H1 (cell line): ENCODE measurements around the gene SUMF1. TPM values are rescaled to one million over a fixed set of nuclear protein-coding genes. Genes with fewer than 3 reads are reported as not detected.

Experiments
- BCL11A ChIP-seq, 2 experiments: IDR thresholded peaks; one replicate each; pipeline ENCODE4 v1.6.1; 2011; ENCODE audit warnings: low read depth in 2 of 2, low read length in 2 of 2, mild to moderate bottlenecking in 2 of 2
- RAD21 ChIP-seq, 2 experiments: IDR thresholded peaks in 1 of 2; conservative IDR thresholded peaks in 1 of 2; 2 replicates each; pipeline ENCODE4 v1.6.1; 2011; ENCODE audit warnings: low read depth in 2 of 2, low read length in 2 of 2, improper control_type of control experiment in 1 of 2, inconsistent platforms in 1 of 2, mild to moderate bottlenecking in 1 of 2, moderate library complexity in 1 of 2
- SIRT6 ChIP-seq: IDR thresholded peaks from one replicate; pipeline ENCODE4 v1.7.1; 2012; ENCODE audit warnings: low read length, inconsistent platforms
- SP4 ChIP-seq: IDR thresholded peaks from 2 replicates; pipeline ENCODE4 v1.6.1; 2012; ENCODE audit warnings: low read length, inconsistent platforms
- polyA plus RNA-seq, 7 experiments: library from polyadenylated mRNA; depleted of rRNA in 3 of 7; stranded (reverse) in 5 of 7; unstranded in 2 of 7; fragments of >200 nt in 5 of 7; fragments of 200-250 nt in 2 of 7; gene quantifications; 1 replicate in 5 of 7; 2 replicates in 1 of 7; 4 replicates in 1 of 7; pipeline versions ENCODE4 v1.2.1 to v1.2.3, GENCODE V29; 2011 to 2013; ENCODE audit warnings: missing spikeins in 2 of 7, mixed read lengths in 2 of 7
- total RNA-seq: library from RNA; stranded (reverse); fragmentation: NEBNext Ultra II Directional; extraction: Animal tissue kit (Norgen Biotek cat#: 25700); gene quantifications from 2 replicates; pipeline ENCODE4 v1.2.1, GENCODE V29; 2021

The SUMF1 gene
- total and polyA plus RNA-seq, 2 of the 8 experiments (the other 6 are each of a cell fraction or from before 2014, with no cell fraction given) = 12.5 to 15.0 TPM

DNA sequence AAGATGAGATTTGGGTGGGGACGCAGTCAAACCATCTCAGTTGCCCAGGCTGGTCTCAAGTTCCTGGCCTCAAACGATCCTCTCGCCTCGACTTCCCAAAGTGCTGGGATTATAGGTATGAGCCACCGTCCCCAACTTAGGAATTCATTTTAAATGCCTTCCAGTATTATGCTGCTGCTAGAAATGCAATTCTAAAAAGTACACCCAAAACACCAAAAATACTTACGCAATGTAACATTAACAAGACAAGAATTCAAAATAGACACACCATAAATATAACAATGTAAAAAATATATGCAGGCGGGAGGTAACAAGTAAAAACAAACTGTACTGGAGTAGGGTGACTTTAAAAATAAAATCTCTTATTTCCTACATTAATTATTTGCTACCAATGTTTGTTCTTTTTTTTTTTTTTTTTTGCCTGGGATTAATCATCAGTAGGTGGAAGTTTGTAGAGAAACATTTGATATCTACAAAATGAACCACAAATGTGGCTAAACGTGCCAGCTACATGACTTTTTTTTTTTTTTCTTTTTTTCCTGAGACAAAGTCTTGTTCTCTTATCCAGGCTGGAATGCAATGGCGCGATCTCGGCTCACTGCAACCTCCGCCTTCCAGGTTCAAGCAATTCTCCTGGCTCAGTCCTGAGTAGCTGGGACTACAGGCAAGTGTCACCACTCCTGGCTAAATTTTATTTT lies 107.1 kb downstream of the SUMF1 start (continued):
- no peak for TF ChIP-seq SP4
- no peak for TF ChIP-seq SIRT6
- no peak for TF ChIP-seq BCL11A (IDR thresholded peaks at IDR 0.05; ENCODE audit: low read depth in 2 of 2, low read length in 2 of 2)
- TF ChIP-seq RAD21 (IDR thresholded peaks at IDR 0.05 in 1 of 2, conservative IDR thresholded peaks at IDR 0.05 in 1 of 2; ENCODE audit: low read depth in 2 of 2, low read length in 2 of 2) = no peak
- TF ChIP-seq, all 59 proteins: peak for 0
